Fibroblast of the aortic adventitia (primary cell): Measurements from ENCODE around the gene CEP192. TPM values are rescaled to one million over a fixed set of nuclear protein-coding genes. Genes with fewer than 3 reads are reported as not detected.
"Not testable (repeated sequence)": the region's sequence is repeated elsewhere in the genome, so short reads cannot be mapped to it uniquely, and the experiment has no call there.

Experiments
- DNase-seq: peaks from one replicate; pipeline ENCODE4 v3.0.0-alpha.2; 2010; ENCODE audit warnings: low read depth
- H3K4me3 ChIP-seq: 2 replicates; pipeline ENCODE4 v1.5.1; 2011; ENCODE audit warnings: low read depth, mild to moderate bottlenecking, control low read depth, low read length, moderate library complexity
- CTCF ChIP-seq: IDR thresholded peaks from 2 replicates; pipeline ENCODE4 v1.5.1; 2011; ENCODE audit warnings: mild to moderate bottlenecking, low read length, control low read depth, inconsistent platforms; ENCODE audit not compliant: insufficient read depth
- total RNA-seq: library from RNA; depleted of rRNA; stranded (reverse); fragments of >200 nt; gene quantifications from 2 replicates; pipeline ENCODE4 v1.2.3, GENCODE V29; 2012; ENCODE audit warnings: low replicate concordance

The CEP192 gene
- total RNA-seq, 1 donor: 38.3 TPM

GRCh38 chr18:13067966-13068365, 76.8 kb downstream of the CEP192 start:
- no peak overlapping the region for H3K4me3 ChIP-seq
- DNase-seq: no peak
- TF ChIP-seq CTCF: no peak

GRCh38 chr18:13070460-13070859, 79.3 kb downstream of the CEP192 start:
- H3K4me3 ChIP-seq: no peak overlapping the region
- DNase-seq: peak; percentile 3
- no peak for TF ChIP-seq CTCF

GRCh38 chr18:13076886-13077285, 85.7 kb downstream of the CEP192 start:
- DNase-seq: peak; percentile 29
- no peak for TF ChIP-seq CTCF
- H3K4me3 ChIP-seq: no peak overlapping the region

GRCh38 chr18:13077473-13077872, 86.3 kb downstream of the CEP192 start:
- DNase-seq: no peak
- TF ChIP-seq CTCF: no peak
- H3K4me3 ChIP-seq: no peak overlapping the region

GRCh38 chr18:13078065-13078464, 86.9 kb downstream of the CEP192 start:
- DNase-seq, H3K4me3 ChIP-seq: not testable (repeated sequence)

- DNase-seq: no peak
- no peak for TF ChIP-seq CTCF
- no peak overlapping the region for H3K4me3 ChIP-seq
Observed at GRCh38 chr18:13086906-13087305, 95.7 kb downstream of the CEP192 start.

- no peak for TF ChIP-seq CTCF
- DNase-seq: no peak
- H3K4me3 ChIP-seq: no peak overlapping the region
Observed at GRCh38 chr18:13095466-13095865, 104.3 kb downstream of the CEP192 start.

GRCh38 chr18:13096232-13096631, 105.1 kb downstream of the CEP192 start:
- no peak for DNase-seq
- no peak for TF ChIP-seq CTCF
- H3K4me3 ChIP-seq: no peak overlapping the region
